Adrenal gland (tissue), 5 donors: Measurements from ENCODE around the gene NMT1.

ENCODE experiments used
- CTCF ChIP-seq, 6 experiments: fragments of 450-650 bp in 4 of 6; fragments of 200-600 bp in 2 of 6; sonication (generic) in 1 of 6; IDR thresholded peaks; 1 replicate in 5 of 6; 2 replicates in 1 of 6; pipeline versions ENCODE4 v1.5.1 to v1.8.0; 2016 to 2021; ENCODE audit warnings: antibody characterized with exemption in 6 of 6, mild to moderate bottlenecking in 2 of 6, moderate library complexity in 1 of 6
- POLR2A ChIP-seq, 2 donors: fragments of 450-650 bp; IDR thresholded peaks; one replicate each; pipeline ENCODE4 v1.6.1; 2017; ENCODE audit warnings: antibody characterized with exemption in 2 of 2, mild to moderate bottlenecking in 2 of 2, moderate library complexity in 1 of 2
- donor health status: DM: no; HTN: no; CAD: no.

DNA sequence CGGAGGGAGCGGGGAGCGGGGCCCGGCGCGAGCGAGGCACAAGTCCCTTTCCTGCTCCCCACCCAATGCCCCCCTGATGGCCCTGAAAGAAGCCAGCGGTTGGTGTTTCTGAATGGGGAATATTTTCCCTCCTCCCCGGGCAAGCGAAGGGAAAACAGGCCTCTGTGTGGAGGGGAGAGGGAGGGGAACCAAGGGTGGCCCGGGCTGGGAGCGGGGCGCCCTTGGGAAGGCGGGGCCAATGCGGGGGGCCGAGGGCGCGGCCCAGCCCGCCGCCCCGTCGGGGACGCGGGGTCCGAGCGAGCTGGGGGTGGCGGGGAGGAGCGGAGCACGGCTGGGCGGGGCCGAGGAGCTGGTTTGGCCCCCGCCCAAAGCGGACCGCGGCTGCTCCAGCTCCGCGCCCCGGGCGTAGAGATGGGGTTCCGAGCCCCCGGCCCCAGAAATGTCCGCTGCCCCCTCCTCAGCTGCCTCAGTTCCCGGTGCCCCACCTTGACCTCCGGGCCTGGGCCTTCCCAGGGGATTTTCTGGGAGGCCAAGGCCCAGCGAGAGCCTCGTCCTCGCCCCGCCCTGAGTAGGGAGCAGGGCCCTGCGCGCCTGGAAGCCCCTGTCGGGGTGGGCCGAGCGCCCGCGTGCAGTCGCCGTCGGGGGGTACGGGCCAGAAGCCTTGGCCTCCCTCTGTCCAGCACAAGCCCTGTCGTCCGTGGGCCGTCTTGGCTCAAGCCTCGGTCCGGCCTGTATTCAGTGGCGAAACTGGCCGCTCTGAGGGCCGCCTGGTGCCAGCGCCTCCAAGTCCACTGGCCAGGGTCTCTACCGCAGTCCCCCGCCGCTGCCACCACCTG lies 83.3 kb downstream of the NMT1 start:
- TF ChIP-seq CTCF (IDR thresholded peaks at IDR 0.05) (no peak), POLR2A (IDR thresholded peaks at IDR 0.05) (no peak)
